Mesendoderm (in vitro differentiated cells): ENCODE data around the gene SEC14L1.

Experiments
- DNase-seq: peaks from one replicate; pipeline ENCODE4 v3.0.0; 2013
- H2AK5ac ChIP-seq: 2 replicates; pipeline ENCODE4 v1.6.1; 2013; ENCODE audit warnings: low read length, inconsistent platforms
- H2BK120ac ChIP-seq: 2 replicates; pipeline ENCODE4 v1.6.1; 2013; ENCODE audit warnings: low read depth, mild to moderate bottlenecking, low read length, moderate library complexity, mixed read lengths
- H2BK15ac ChIP-seq: replicated peaks from 2 replicates; pipeline ENCODE4 v1.6.1; 2013; ENCODE audit warnings: low read depth, mild to moderate bottlenecking, moderate library complexity
- H2BK5ac ChIP-seq: 2 replicates; pipeline ENCODE4 v1.6.1; 2013; ENCODE audit warnings: low read length, inconsistent platforms
- H3K18ac ChIP-seq: 2 replicates; pipeline ENCODE4 v1.6.1; 2013; ENCODE audit warnings: mild to moderate bottlenecking, low read length, mixed read lengths
- H3K23ac ChIP-seq: one replicate; pipeline ENCODE4 v1.6.1; 2013; ENCODE audit warnings: low read length
- H3K27ac ChIP-seq: 2 replicates; pipeline ENCODE4 v1.5.1; 2013; ENCODE audit warnings: low read depth, mild to moderate bottlenecking, inconsistent platforms, low read length, moderate library complexity
- H3K27me3 ChIP-seq: 2 replicates; pipeline ENCODE4 v1.6.1; 2013; ENCODE audit warnings: low read length, control low read depth, mild to moderate bottlenecking, inconsistent platforms; ENCODE audit not compliant: insufficient read depth, poor library complexity
- H3K36me3 ChIP-seq: 2 replicates; pipeline ENCODE4 v1.6.1; 2013; ENCODE audit warnings: low read length, inconsistent platforms; ENCODE audit not compliant: control insufficient read depth, insufficient read depth
- H3K4ac ChIP-seq: one replicate; pipeline ENCODE4 v1.6.1; 2013; ENCODE audit warnings: low read depth, mild to moderate bottlenecking, low read length, moderate library complexity
- H3K4me1 ChIP-seq: 2 replicates; pipeline ENCODE4 v1.6.1; 2013; ENCODE audit warnings: low read depth, low read length, inconsistent platforms; ENCODE audit not compliant: control insufficient read depth
- H3K4me2 ChIP-seq: 2 replicates; pipeline ENCODE4 v1.6.1; 2013; ENCODE audit warnings: low read length
- H3K4me3 ChIP-seq: 2 replicates; pipeline ENCODE4 v1.5.1; 2013; ENCODE audit warnings: mild to moderate bottlenecking, low read length
- H3K56ac ChIP-seq: one replicate; pipeline ENCODE4 v1.6.1; 2013; ENCODE audit warnings: low read length
- H3K79me1 ChIP-seq: 2 replicates; pipeline ENCODE4 v1.6.1; 2013; ENCODE audit warnings: low read length, inconsistent platforms
- H3K79me2 ChIP-seq: 2 replicates; pipeline ENCODE4 v1.6.1; 2013; ENCODE audit warnings: mild to moderate bottlenecking, low read length; ENCODE audit not compliant: control insufficient read depth, insufficient read depth
- H3K9ac ChIP-seq: 2 replicates; pipeline ENCODE4 v1.6.1; 2013; ENCODE audit warnings: low read length, inconsistent platforms
- H4K5ac ChIP-seq: one replicate; pipeline ENCODE4 v1.6.1; 2013; ENCODE audit warnings: low read length
- H4K8ac ChIP-seq: one replicate; pipeline ENCODE4 v1.6.1; 2013; ENCODE audit warnings: low read depth, mild to moderate bottlenecking, control low read depth, low read length, moderate library complexity
- WGBS: extraction: QIAGEN DNeasy Blood & Tissue Kit; methylation state at CpG from one replicate; pipeline ENCODE4 v1.1.7; 2013; ENCODE audit warnings: low lambda C conversion rate, missing lambda C conversion rate; ENCODE audit not compliant: insufficient coverage; ENCODE audit errors: extremely low coverage; 5-methylcytosine and 5-hydroxymethylcytosine counted together

SEC14L1 gene

GRCh38 chr17:77178050-77178449 lies 37.3 kb downstream of the SEC14L1 start:
- Histone ChIP-seq H3K4me2 (no peak overlapping the region), H3K79me1 (peaks cover 3% of the 10 kb centered on the region), H3K36me3 (peaks cover 2% of the 10 kb centered on the region), H3K56ac (no peak overlapping the region), H4K8ac (no peak overlapping the region), H4K5ac (no peak overlapping the region), H3K27me3 (no peaks in the 10 kb centered on the region), H2AK5ac (no peak overlapping the region), H3K9ac (no peak overlapping the region), H3K4ac (no peak overlapping the region), H3K23ac (no peak overlapping the region), H3K18ac (no peak overlapping the region), H3K4me3 (no peak overlapping the region), H2BK15ac (no peak overlapping the region), H3K4me1 (no peaks in the 10 kb centered on the region), H3K79me2 (no peaks in the 10 kb centered on the region), H2BK120ac (no peak overlapping the region), H3K27ac (no peak overlapping the region), H2BK5ac (no peak overlapping the region)
- WGBS = no CpG with 5 or more reads among the region's 5 CpGs
- DNase-seq = no peak

- Histone ChIP-seq H3K4me3 (no peak overlapping the region), H4K5ac (no peak overlapping the region), H2BK15ac (no peak overlapping the region), H3K56ac (no peak overlapping the region), H3K36me3 (peaks cover 2% of the 10 kb centered on the region), H4K8ac (no peak overlapping the region), H3K79me1 (peaks cover 3% of the 10 kb centered on the region), H2BK5ac (no peak overlapping the region), H3K18ac (no peak overlapping the region), H3K4me1 (no peaks in the 10 kb centered on the region), H2AK5ac (no peak overlapping the region), H3K79me2 (no peaks in the 10 kb centered on the region), H3K4me2 (no peak overlapping the region), H3K4ac (no peak overlapping the region), H3K23ac (no peak overlapping the region), H3K27ac (no peak overlapping the region), H2BK120ac (no peak overlapping the region), H3K9ac (no peak overlapping the region), H3K27me3 (no peaks in the 10 kb centered on the region)
- DNase-seq = no peak
- no CpG with 5 or more reads among the region's 14 CpGs for WGBS
These were observed 37.8 kb downstream of the SEC14L1 start for GRCh38 chr17:77178563-77178962.

- no peak overlapping the region for H3K4me2 ChIP-seq
- no peak overlapping the region for H3K23ac ChIP-seq
- no peak overlapping the region for H3K18ac ChIP-seq
- H3K79me2 ChIP-seq = no peaks in the 10 kb centered on the region
- no peak overlapping the region for H3K9ac ChIP-seq
- no peak overlapping the region for H3K27ac ChIP-seq
- no peaks in the 10 kb centered on the region for H3K36me3 ChIP-seq
- no peaks in the 10 kb centered on the region for H3K27me3 ChIP-seq
- H2AK5ac ChIP-seq = no peak overlapping the region
- no peak overlapping the region for H2BK120ac ChIP-seq
- H2BK15ac ChIP-seq = no peak overlapping the region
- H3K4ac ChIP-seq = no peak overlapping the region
- no peak overlapping the region for H3K4me3 ChIP-seq
- no peak for DNase-seq
- H4K5ac ChIP-seq = no peak overlapping the region
- H3K79me1 ChIP-seq = peaks cover 2% of the 10 kb centered on the region
- no peak overlapping the region for H4K8ac ChIP-seq
- H3K56ac ChIP-seq = no peak overlapping the region
- no peak overlapping the region for H2BK5ac ChIP-seq
- WGBS = no CpG with 5 or more reads among the region's 16 CpGs
- H3K4me1 ChIP-seq = no peaks in the 10 kb centered on the region
These were observed 40.0 kb downstream of the SEC14L1 start for GRCh38 chr17:77180503-77181357.

GRCh38 chr17:77182205-77183172 lies 41.7 kb downstream of the SEC14L1 start:
- Histone ChIP-seq H2BK15ac (no peak overlapping the region), H3K4me3 (no peak overlapping the region), H2AK5ac (no peak overlapping the region), H3K27ac (no peak overlapping the region), H3K18ac (no peak overlapping the region), H3K56ac (no peak overlapping the region), H3K79me1 (peaks cover 4% of the 10 kb centered on the region), H4K8ac (no peak overlapping the region), H3K27me3 (no peaks in the 10 kb centered on the region), H4K5ac (no peak overlapping the region), H3K4ac (no peak overlapping the region), H3K79me2 (no peaks in the 10 kb centered on the region), H3K36me3 (no peaks in the 10 kb centered on the region), H3K4me2 (no peak overlapping the region), H3K9ac (no peak overlapping the region), H2BK120ac (no peak overlapping the region), H3K23ac (no peak overlapping the region), H2BK5ac (no peak overlapping the region), H3K4me1 (no peaks in the 10 kb centered on the region)
- no peak for DNase-seq
- WGBS = no CpG with 5 or more reads among the region's 16 CpGs

- Histone ChIP-seq H3K4me3 (no peak overlapping the region), H3K56ac (no peak overlapping the region), H4K8ac (no peak overlapping the region), H3K4me1 (no peaks in the 10 kb centered on the region), H3K23ac (no peak overlapping the region), H2BK15ac (no peak overlapping the region), H3K27me3 (no peaks in the 10 kb centered on the region), H3K27ac (no peak overlapping the region), H2AK5ac (no peak overlapping the region), H3K79me2 (no peaks in the 10 kb centered on the region), H2BK5ac (no peak overlapping the region), H3K36me3 (no peaks in the 10 kb centered on the region), H3K4ac (no peak overlapping the region), H3K18ac (no peak overlapping the region), H3K4me2 (no peak overlapping the region), H4K5ac (no peak overlapping the region), H3K79me1 (peaks cover 6% of the 10 kb centered on the region), H2BK120ac (no peak overlapping the region), H3K9ac (no peak overlapping the region)
- no peak for DNase-seq
- no CpG with 5 or more reads among the region's 4 CpGs for WGBS
These were observed 43.7 kb downstream of the SEC14L1 start for GRCh38 chr17:77184474-77184873.
